GM10266 (cell line): ENCODE data around the gene MORF4L1.

Source experiments
- DNase-seq: peaks from one replicate; pipeline ENCODE4 v3.0.0; 2012; ENCODE audit errors: extremely low spot score
- CTCF ChIP-seq: IDR thresholded peaks from 2 replicates; pipeline ENCODE4 v1.5.1; 2012; ENCODE audit warnings: mild to moderate bottlenecking, low read depth; ENCODE audit not compliant: control insufficient read depth, insufficient read depth; ENCODE audit errors: missing control alignments

Gene MORF4L1

GRCh38 chr15:78938658-78939488 lies 66.2 kb downstream of the MORF4L1 start:
- DNase-seq = peak; percentile 58
- no peak for TF ChIP-seq CTCF

- TF ChIP-seq CTCF = no peak
- DNase-seq = no peak
These were observed 70.1 kb downstream of the MORF4L1 start for GRCh38 chr15:78942741-78943140.

DNA sequence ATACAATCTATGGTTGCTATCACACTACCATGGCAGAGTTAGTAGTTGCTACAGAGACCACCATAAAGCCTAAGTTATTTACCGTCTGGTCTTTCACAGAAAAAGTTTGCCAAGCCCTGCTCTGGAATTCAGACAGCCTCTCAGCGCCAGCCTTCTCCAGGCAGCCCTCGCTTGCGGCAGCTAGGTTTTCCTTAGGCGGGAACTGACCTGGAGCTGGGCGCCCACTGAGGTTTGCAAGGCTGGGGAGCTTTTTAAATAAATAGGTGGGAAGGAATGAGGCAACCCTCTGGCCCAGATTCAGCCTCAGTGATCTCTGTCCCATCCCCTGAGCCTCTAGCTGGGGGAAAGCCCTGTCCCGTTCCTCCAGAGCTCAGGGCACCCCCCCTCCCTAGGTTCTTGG lies 71.0 kb downstream of the MORF4L1 start:
- no peak for DNase-seq
- no peak for TF ChIP-seq CTCF

- no peak for DNase-seq
- no peak for TF ChIP-seq CTCF
These were observed 71.5 kb downstream of the MORF4L1 start for GRCh38 chr15:78944202-78944625.

GRCh38 chr15:78944669-78945407 lies 72.1 kb downstream of the MORF4L1 start, which contains the start of gene CTSH:
CTSH (minus strand) TSS chr15:78945046; CDS start chr15:78944981, 65 bp downstream.
- no peak for TF ChIP-seq CTCF
- DNase-seq = peak; percentile 91

- no peak for TF ChIP-seq CTCF
- no peak for DNase-seq
These were observed 73.8 kb downstream of the MORF4L1 start for GRCh38 chr15:78946493-78946892.

GRCh38 chr15:78947506-78947905 lies 74.8 kb downstream of the MORF4L1 start:
- no peak for DNase-seq
- TF ChIP-seq CTCF = no peak
